ENCODE measurements around the gene CAMK1D. TPM values are rescaled to one million over a fixed set of nuclear protein-coding genes. Genes with fewer than 3 reads are reported as not detected.

Gene CAMK1D
- total RNA-seq, 1 experiment from 2014 or later: 10.2 TPM

- TF ChIP-seq, protein P1, sequence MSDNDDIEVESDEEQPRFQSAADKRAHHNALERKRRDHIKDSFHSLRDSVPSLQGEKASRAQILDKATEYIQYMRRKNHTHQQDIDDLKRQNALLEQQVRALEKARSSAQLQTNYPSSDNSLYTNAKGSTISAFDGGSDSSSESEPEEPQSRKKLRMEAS (CRISPR knock-in tag; IDR thresholded peaks at IDR 0.05): no peak
- TF ChIP-seq CREM (CRISPR knock-in tag; IDR thresholded peaks at IDR 0.05): no peak
- TF ChIP-seq, protein P2, sequence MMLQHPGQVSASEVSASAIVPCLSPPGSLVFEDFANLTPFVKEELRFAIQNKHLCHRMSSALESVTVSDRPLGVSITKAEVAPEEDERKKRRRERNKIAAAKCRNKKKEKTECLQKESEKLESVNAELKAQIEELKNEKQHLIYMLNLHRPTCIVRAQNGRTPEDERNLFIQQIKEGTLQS (CRISPR knock-in tag; conservative IDR thresholded peaks at IDR 0.05): no peak
Measured at GRCh38 chr10:12622691-12623090, 273.3 kb downstream of the CAMK1D start (continued).

- DNase-seq (ENCODE audit: low spot score): no peak
- no peak for ATAC-seq
- ChIA-PET POLR2A (no interaction called here), CTCF (interaction anchor here (0.6 to 1.6 kb wide), 5 partner anchors 31 to 1831 kb away, joined by 3 to 9 read pairs (median 4); no protein-coding TSS in a partner anchor)
- no peaks in the 10 kb centered on the region for H3K27me3 Mint-ChIP-seq (ENCODE audit: low read depth)
- H3K27ac Mint-ChIP-seq: no peak overlapping the region
- no peak overlapping the region for H3K4me3 Mint-ChIP-seq
- no peaks in the 10 kb centered on the region for H3K36me3 Mint-ChIP-seq
- peaks cover 3% of the 10 kb centered on the region; the same call in 1 of the 2 replicates for H3K9me3 Mint-ChIP-seq
- peaks cover 13% of the 10 kb centered on the region for H3K4me1 Mint-ChIP-seq
- TF ChIP-seq, protein P3, sequence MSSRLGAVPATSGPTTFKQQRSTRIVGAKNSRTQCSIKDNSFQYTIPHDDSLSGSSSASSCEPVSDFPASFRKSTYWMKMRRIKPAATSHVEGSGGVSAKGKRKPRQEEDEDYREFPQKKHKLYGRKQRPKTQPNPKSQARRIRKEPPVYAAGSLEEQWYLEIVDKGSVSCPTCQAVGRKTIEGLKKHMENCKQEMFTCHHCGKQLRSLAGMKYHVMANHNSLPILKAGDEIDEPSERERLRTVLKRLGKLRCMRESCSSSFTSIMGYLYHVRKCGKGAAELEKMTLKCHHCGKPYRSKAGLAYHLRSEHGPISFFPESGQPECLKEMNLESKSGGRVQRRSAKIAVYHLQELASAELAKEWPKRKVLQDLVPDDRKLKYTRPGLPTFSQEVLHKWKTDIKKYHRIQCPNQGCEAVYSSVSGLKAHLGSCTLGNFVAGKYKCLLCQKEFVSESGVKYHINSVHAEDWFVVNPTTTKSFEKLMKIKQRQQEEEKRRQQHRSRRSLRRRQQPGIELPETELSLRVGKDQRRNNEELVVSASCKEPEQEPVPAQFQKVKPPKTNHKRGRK (CRISPR knock-in tag; IDR thresholded peaks at IDR 0.05; ENCODE audit: borderline replicate concordance): no peak
- no peak for TF ChIP-seq USF1 (CRISPR knock-in tag; IDR thresholded peaks at IDR 0.05)
- no peak for TF ChIP-seq GABPB1 (CRISPR knock-in tag; IDR thresholded peaks at IDR 0.05)
- TF ChIP-seq ETV6 (CRISPR knock-in tag; IDR thresholded peaks at IDR 0.05): no peak
- no peak for TF ChIP-seq ZNF416 (CRISPR knock-in tag; IDR thresholded peaks at IDR 0.05)
- TF ChIP-seq JUN (CRISPR knock-in tag; IDR thresholded peaks at IDR 0.05): no peak
- TF ChIP-seq, protein P4, sequence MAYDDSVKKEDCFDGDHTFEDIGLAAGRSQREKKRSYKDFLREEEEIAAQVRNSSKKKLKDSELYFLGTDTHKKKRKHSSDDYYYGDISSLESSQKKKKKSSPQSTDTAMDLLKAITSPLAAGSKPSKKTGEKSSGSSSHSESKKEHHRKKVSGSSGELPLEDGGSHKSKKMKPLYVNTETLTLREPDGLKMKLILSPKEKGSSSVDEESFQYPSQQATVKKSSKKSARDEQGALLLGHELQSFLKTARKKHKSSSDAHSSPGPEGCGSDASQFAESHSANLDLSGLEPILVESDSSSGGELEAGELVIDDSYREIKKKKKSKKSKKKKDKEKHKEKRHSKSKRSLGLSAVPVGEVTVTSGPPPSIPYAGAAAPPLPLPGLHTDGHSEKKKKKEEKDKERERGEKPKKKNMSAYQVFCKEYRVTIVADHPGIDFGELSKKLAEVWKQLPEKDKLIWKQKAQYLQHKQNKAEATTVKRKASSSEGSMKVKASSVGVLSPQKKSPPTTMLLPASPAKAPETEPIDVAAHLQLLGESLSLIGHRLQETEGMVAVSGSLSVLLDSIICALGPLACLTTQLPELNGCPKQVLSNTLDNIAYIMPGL (CRISPR knock-in tag; IDR thresholded peaks at IDR 0.05): no peak
- TF ChIP-seq ATF2 (CRISPR knock-in tag; IDR thresholded peaks at IDR 0.05; ENCODE audit: borderline replicate concordance, low read depth): no peak
- TF ChIP-seq, protein P5, sequence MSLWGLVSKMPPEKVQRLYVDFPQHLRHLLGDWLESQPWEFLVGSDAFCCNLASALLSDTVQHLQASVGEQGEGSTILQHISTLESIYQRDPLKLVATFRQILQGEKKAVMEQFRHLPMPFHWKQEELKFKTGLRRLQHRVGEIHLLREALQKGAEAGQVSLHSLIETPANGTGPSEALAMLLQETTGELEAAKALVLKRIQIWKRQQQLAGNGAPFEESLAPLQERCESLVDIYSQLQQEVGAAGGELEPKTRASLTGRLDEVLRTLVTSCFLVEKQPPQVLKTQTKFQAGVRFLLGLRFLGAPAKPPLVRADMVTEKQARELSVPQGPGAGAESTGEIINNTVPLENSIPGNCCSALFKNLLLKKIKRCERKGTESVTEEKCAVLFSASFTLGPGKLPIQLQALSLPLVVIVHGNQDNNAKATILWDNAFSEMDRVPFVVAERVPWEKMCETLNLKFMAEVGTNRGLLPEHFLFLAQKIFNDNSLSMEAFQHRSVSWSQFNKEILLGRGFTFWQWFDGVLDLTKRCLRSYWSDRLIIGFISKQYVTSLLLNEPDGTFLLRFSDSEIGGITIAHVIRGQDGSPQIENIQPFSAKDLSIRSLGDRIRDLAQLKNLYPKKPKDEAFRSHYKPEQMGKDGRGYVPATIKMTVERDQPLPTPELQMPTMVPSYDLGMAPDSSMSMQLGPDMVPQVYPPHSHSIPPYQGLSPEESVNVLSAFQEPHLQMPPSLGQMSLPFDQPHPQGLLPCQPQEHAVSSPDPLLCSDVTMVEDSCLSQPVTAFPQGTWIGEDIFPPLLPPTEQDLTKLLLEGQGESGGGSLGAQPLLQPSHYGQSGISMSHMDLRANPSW (CRISPR knock-in tag; conservative IDR thresholded peaks at IDR 0.05; ENCODE audit: low read depth): no peak
- no peak for TF ChIP-seq FOXJ3 (CRISPR knock-in tag; IDR thresholded peaks at IDR 0.05; ENCODE audit: borderline replicate concordance)
- TF ChIP-seq GRHL2 (CRISPR knock-in tag; IDR thresholded peaks at IDR 0.05; ENCODE audit: insufficient replicate concordance, severe bottlenecking): no peak
- TF ChIP-seq ELF4 (CRISPR knock-in tag; IDR thresholded peaks at IDR 0.05; ENCODE audit: low read depth): no peak
- no peak for TF ChIP-seq RORB (CRISPR knock-in tag; IDR thresholded peaks at IDR 0.05)
- TF ChIP-seq, protein P6, sequence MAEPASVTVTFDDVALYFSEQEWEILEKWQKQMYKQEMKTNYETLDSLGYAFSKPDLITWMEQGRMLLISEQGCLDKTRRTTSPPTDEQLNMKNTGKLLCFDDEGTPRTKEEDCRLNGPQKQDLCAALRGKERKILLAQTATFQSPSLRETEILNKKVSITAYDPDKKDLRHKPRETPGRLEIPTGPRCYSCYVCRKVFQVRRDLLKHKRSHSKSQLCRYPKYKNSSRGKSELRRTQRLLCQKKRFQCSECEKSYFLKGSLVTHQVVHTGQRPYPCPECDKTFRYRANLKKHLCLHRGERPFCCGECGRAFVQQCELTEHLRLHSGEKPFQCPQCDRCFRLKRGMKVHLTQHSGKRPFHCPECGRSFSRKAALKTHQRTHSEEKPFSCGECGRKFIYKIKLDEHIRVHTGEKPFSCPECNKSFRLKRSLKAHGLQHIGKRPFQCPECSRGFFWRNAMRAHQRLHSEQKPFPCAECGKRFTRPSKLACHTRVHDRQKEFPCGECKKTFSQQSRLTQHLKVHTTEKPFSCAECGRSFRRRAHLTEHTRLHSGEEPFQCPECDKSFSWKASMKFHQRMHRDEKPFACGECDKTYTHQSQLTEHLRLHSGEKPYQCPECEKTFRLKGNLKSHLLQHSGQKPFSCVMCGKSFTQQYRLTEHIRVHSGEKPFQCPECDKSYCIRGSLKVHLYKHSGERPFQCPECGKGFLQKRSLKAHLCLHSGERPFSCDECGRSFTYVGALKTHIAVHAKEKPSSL (CRISPR knock-in tag; conservative IDR thresholded peaks at IDR 0.05): no peak
- TF ChIP-seq, protein P7, sequence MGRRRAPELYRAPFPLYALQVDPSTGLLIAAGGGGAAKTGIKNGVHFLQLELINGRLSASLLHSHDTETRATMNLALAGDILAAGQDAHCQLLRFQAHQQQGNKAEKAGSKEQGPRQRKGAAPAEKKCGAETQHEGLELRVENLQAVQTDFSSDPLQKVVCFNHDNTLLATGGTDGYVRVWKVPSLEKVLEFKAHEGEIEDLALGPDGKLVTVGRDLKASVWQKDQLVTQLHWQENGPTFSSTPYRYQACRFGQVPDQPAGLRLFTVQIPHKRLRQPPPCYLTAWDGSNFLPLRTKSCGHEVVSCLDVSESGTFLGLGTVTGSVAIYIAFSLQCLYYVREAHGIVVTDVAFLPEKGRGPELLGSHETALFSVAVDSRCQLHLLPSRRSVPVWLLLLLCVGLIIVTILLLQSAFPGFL (CRISPR knock-in tag; IDR thresholded peaks at IDR 0.05; ENCODE audit: borderline replicate concordance): no peak
- TF ChIP-seq SOX15 (CRISPR knock-in tag; IDR thresholded peaks at IDR 0.05): no peak
Measured at GRCh38 chr10:12625393-12626023, 276.2 kb downstream of the CAMK1D start.

Measured in WTC11 (cell line).